HG03139 (cell line): ENCODE measurements around the gene DMD.
"Not testable (repeated sequence)": the region's sequence is repeated elsewhere in the genome, so short reads cannot be mapped to it uniquely, and the experiment has no call there.

Experiments
- ATAC-seq: cut with Tn5 transposase; IDR thresholded peaks from one replicate; pipeline ENCODE4 v1.9.1; 2021; ENCODE audit not compliant: unreplicated experiment

DMD gene

GRCh38 chrX:33211356-33212260, at the start of gene DMD:
DMD (minus strand) TSS chrX:33211549; CDS start chrX:33211312, 237 bp downstream.
- ATAC-seq: no peak

- no peak for ATAC-seq
Measured at GRCh38 chrX:33252306-33252825, 41.0 kb upstream of the DMD start.

- ATAC-seq: no peak
Measured at GRCh38 chrX:33218819-33219218, 7.5 kb upstream of the DMD start.

- no peak for ATAC-seq
Measured at GRCh38 chrX:33210156-33210555, 1.2 kb downstream of the DMD start.

GRCh38 chrX:33207056-33207455, 4.3 kb downstream of the DMD start:
- no peak for ATAC-seq

- no peak for ATAC-seq
Measured at GRCh38 chrX:33205321-33205720, 6.0 kb downstream of the DMD start.

GRCh38 chrX:33204889-33205288, 6.5 kb downstream of the DMD start:
- no peak for ATAC-seq

GRCh38 chrX:33198561-33199279, 12.6 kb downstream of the DMD start:
- ATAC-seq: no peak

- ATAC-seq: no peak
Measured at GRCh38 chrX:33195698-33196097, 15.7 kb downstream of the DMD start.

GRCh38 chrX:33194876-33195433, 16.4 kb downstream of the DMD start:
- no peak for ATAC-seq

- no peak for ATAC-seq
Measured at GRCh38 chrX:33194289-33194688, 17.1 kb downstream of the DMD start.

GRCh38 chrX:33190016-33190415, 21.3 kb downstream of the DMD start:
- no peak for ATAC-seq

- no peak for ATAC-seq
Measured at GRCh38 chrX:33188881-33189280, 22.5 kb downstream of the DMD start.

GRCh38 chrX:33188286-33188685, 23.1 kb downstream of the DMD start:
- no peak for ATAC-seq

- ATAC-seq: not testable (repeated sequence)
Measured at GRCh38 chrX:33184803-33185202, 26.5 kb downstream of the DMD start.

- ATAC-seq: no peak
Measured at GRCh38 chrX:33183361-33183760, 28.0 kb downstream of the DMD start.

GRCh38 chrX:33178690-33179089, 32.7 kb downstream of the DMD start:
- ATAC-seq: no peak

GRCh38 chrX:33178218-33178617, 33.1 kb downstream of the DMD start:
- no peak for ATAC-seq

GRCh38 chrX:33175201-33175600, 36.1 kb downstream of the DMD start:
- no peak for ATAC-seq

- ATAC-seq: no peak
Measured at GRCh38 chrX:33171041-33171440, 40.3 kb downstream of the DMD start.

- ATAC-seq: no peak
Measured at GRCh38 chrX:33161829-33162228, 49.5 kb downstream of the DMD start.

GRCh38 chrX:33160273-33160672, 51.1 kb downstream of the DMD start:
- no peak for ATAC-seq
